MCF 10A (cell line): ENCODE data around the gene KIF18B. TPM values are rescaled to one million over a fixed set of nuclear protein-coding genes. Genes with fewer than 3 reads are reported as not detected.

Source experiments
- BruUV-seq: library from RNA; stranded (reverse); fragments of 400-500 nt; replicated peaks from 2 replicates; lab custom pipeline; 2021; lab: Mats Ljungman, UMichigan
- CTCF ChIA-PET: fragments of 300-600 bp; sonication (Branson Sonifier 250); formaldehyde crosslinking; extraction: SDS; loops from one replicate; lab custom pipeline; 2021; ENCODE audit warnings: antibody characterized with exemption, inconsistent platforms; lab: Yijun Ruan, JAX
- POLR2A ChIA-PET: fragments of 300-600, 350-650 bp; sonication (Branson Sonifier 250); formaldehyde crosslinking; extraction: SDS; loops from one replicate; lab custom pipeline; 2020; ENCODE audit warnings: antibody characterized with exemption, inconsistent platforms; lab: Yijun Ruan, JAX
- DNase-seq: peaks from one replicate; pipeline ENCODE4 v3.0.0-alpha.2; 2018; ENCODE audit not compliant: unreplicated experiment
- H3K27ac Mint-ChIP-seq: one replicate; pipeline ENCODE4 v1.8.0; 2022; ENCODE audit warnings: mild to moderate bottlenecking, low read depth, mixed read lengths; ENCODE audit not compliant: unreplicated experiment
- H3K27me3 Mint-ChIP-seq: one replicate; pipeline ENCODE4 v1.8.0; 2022; ENCODE audit warnings: mixed read lengths; ENCODE audit not compliant: insufficient read depth, unreplicated experiment
- H3K36me3 Mint-ChIP-seq: one replicate; pipeline ENCODE4 v1.8.0; 2022; ENCODE audit warnings: mild to moderate bottlenecking, moderate library complexity, mixed read lengths; ENCODE audit not compliant: insufficient read depth, unreplicated experiment
- H3K4me1 Mint-ChIP-seq: one replicate; pipeline ENCODE4 v1.8.0; 2022; ENCODE audit warnings: mixed read lengths; ENCODE audit not compliant: insufficient read depth, unreplicated experiment
- H3K4me3 Mint-ChIP-seq: one replicate; pipeline ENCODE4 v1.8.0; 2022; ENCODE audit warnings: mild to moderate bottlenecking, moderate library complexity, mixed read lengths; ENCODE audit not compliant: unreplicated experiment
- H3K9me3 Mint-ChIP-seq: one replicate; pipeline ENCODE4 v1.8.0; 2022; ENCODE audit warnings: mixed read lengths; ENCODE audit not compliant: unreplicated experiment
- CTCF ChIP-seq: fragments of 200-600 bp; IDR thresholded peaks from one replicate; pipeline ENCODE4 v1.8.0; 2022; ENCODE audit warnings: antibody characterized with exemption, mild to moderate bottlenecking; ENCODE audit not compliant: unreplicated experiment
- intact Hi-C: fragments of 100-400 bp; cut with micrococcal nuclease; formaldehyde crosslinking; loops from 2 replicates; pipeline ENCODE4 v1.14.1; 2022
- total RNA-seq: library from RNA; stranded (reverse); gene quantifications from 2 replicates; pipeline ENCODE4 v1.2.3, GENCODE V29; 2022

Gene KIF18B
- total RNA-seq, 1 experiment from 2014 or later = 17.5 TPM

- intact Hi-C loops = no loop called here
- Mint-ChIP-seq H3K27me3 (no peaks in the 10 kb centered on the region), H3K27ac (no peak overlapping the region), H3K36me3 (peaks cover 6% of the 10 kb centered on the region), H3K4me1 (no peaks in the 10 kb centered on the region), H3K4me3 (no peak overlapping the region), H3K9me3 (no peaks in the 10 kb centered on the region)
- CTCF ChIA-PET = interaction anchor here (1.2 to 4.2 kb wide), 2 partner anchors 28 to 94 kb away, joined by 3 to 27 read pairs; no protein-coding TSS in a partner anchor
- POLR2A ChIA-PET = no interaction called here
- DNase-seq = no peak
- BruUV-seq = no TSS peak
- TF ChIP-seq CTCF = no peak
Measured at GRCh38 chr17:44926821-44927525, 20.6 kb downstream of the KIF18B start.

DNA sequence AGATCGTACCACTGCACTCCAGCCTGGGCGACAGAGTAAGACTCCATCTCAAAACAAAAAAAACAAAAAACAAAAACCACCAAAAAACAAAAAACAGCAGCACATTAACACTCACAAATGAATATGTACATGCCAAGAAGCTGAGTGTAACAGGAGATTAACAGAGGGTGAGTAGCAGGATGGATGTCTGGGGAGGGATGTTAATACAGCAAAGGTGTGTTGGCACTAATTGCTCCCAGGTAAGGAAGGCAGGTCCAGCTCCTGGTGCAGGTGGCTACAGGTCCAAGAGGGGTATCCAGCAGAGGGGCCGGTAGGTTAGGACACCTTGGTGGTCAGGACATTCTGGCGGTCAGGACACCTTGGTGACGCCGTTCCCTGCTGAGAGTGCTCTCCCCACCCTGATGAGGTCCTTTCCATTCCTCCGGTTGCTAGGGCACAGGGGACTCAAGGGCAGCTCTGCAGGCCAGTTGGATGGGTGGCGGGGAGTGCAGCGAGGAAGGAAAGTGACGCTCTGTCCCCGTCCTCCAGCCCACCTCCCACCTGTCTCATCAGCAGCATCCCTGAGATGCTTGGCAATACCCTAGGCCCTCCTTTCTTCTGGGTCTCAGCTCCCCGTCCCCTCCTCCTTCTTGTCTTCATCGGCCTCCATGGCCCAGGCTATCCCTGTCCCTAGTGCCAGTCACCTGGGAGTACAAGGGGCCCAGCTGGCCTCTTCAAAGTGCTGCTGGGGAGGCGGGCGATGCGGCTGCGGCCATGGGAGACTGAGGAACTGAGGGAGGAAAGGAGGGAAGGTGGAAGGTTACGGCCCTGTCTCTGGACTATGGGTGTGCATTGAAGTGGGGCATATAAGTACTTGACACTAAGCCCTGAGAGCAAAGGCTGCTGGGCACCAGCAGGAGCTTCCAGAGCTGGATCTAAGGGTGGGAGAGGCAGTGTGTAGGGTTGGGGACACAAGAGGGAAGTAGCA is 21.6 kb downstream of the KIF18B start:
- H3K4me3 Mint-ChIP-seq = no peak overlapping the region
- ChIA-PET POLR2A (interaction anchor here (0.7 to 1.0 kb wide), 2 partner anchors 93 to 306 kb away, joined by 3 read pairs; no protein-coding TSS in a partner anchor), CTCF (interaction anchor here (0.9 to 4.2 kb wide), 3 partner anchors 27 to 95 kb away, joined by 3 to 27 read pairs (median 3); no protein-coding TSS in a partner anchor)
- BruUV-seq = no TSS peak
- H3K36me3 Mint-ChIP-seq = peaks cover 6% of the 10 kb centered on the region
- TF ChIP-seq CTCF = no peak
- DNase-seq = no peak
- H3K4me1 Mint-ChIP-seq = no peaks in the 10 kb centered on the region
- H3K27me3 Mint-ChIP-seq = no peaks in the 10 kb centered on the region
- intact Hi-C loops = no loop called here
- H3K27ac Mint-ChIP-seq = no peak overlapping the region
- H3K9me3 Mint-ChIP-seq = no peaks in the 10 kb centered on the region

GRCh38 chr17:44924107-44924544 is 23.4 kb downstream of the KIF18B start:
- intact Hi-C loops = no loop called here
- Mint-ChIP-seq H3K4me1 (no peaks in the 10 kb centered on the region), H3K4me3 (no peak overlapping the region), H3K27me3 (no peaks in the 10 kb centered on the region), H3K27ac (no peak overlapping the region), H3K9me3 (no peaks in the 10 kb centered on the region), H3K36me3 (peaks cover 6% of the 10 kb centered on the region)
- no peak for TF ChIP-seq CTCF
- ChIA-PET CTCF (interaction anchor here (0.7 to 7.7 kb wide), 4 partner anchors 23 to 211 kb away, joined by 3 to 211 read pairs (median 18); partner anchors contain the start of gene ACBD4), POLR2A (interaction anchor here (0.7 to 2.9 kb wide), 3 partner anchors 97 to 167 kb away, joined by 3 to 8 read pairs (median 4); no protein-coding TSS in a partner anchor)
- no TSS peak for BruUV-seq
- DNase-seq = no peak
